Thyroid gland (tissue), 4 donors: ENCODE data around the gene DST.

Source experiments
- POLR2A ChIP-seq, 2 donors: fragments of 450-650 bp; IDR thresholded peaks; one replicate each; pipeline ENCODE4 v1.6.1; 2017; ENCODE audit warnings: antibody characterized with exemption in 2 of 2, mild to moderate bottlenecking in 2 of 2, moderate library complexity in 1 of 2
- TF ChIP-seq, protein P1 (sequence below), 6 experiments: fragments of 200-600 bp in 3 of 6; fragments of 450-650 bp in 3 of 6; sonication (generic) in 3 of 6; IDR thresholded peaks; one replicate each; pipeline ENCODE4 v1.5.1; 2016 to 2019; ENCODE audit warnings: antibody characterized with exemption in 6 of 6, mild to moderate bottlenecking in 2 of 6, inconsistent platforms in 1 of 6, moderate library complexity in 1 of 6

DNA sequence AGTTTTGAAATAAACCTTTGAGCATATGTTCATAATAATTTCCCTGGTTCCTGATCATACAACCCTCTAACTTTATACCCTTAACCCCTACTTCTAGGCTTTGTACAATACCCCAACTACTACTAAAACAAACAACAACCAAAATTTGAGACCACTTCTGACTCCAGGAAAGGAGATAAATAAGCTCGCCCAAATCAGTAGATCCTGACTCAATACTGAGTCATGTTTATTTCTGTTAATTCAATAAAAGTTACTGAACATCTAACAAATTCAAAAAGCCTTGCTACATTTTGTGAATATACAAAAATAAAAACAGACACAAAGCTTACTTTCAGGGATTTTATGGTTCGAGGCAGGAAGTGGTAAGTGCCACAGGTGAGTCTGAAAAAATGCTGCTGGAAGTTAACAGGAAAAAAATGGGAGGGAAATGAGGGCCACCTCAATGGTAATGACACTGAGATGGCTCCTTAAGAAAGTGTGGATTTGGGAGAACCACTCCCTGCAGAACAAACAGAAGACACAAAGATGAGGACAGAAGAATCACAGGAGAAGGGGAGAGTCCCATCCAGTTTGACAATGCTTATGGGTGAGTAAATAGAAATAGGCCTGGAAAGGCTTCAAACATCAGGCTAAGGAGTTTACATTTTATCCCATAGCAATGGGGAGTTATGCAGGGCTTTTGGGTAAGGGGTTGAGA lies 63.4 kb downstream of the DST start:
- TF ChIP-seq, protein P1, sequence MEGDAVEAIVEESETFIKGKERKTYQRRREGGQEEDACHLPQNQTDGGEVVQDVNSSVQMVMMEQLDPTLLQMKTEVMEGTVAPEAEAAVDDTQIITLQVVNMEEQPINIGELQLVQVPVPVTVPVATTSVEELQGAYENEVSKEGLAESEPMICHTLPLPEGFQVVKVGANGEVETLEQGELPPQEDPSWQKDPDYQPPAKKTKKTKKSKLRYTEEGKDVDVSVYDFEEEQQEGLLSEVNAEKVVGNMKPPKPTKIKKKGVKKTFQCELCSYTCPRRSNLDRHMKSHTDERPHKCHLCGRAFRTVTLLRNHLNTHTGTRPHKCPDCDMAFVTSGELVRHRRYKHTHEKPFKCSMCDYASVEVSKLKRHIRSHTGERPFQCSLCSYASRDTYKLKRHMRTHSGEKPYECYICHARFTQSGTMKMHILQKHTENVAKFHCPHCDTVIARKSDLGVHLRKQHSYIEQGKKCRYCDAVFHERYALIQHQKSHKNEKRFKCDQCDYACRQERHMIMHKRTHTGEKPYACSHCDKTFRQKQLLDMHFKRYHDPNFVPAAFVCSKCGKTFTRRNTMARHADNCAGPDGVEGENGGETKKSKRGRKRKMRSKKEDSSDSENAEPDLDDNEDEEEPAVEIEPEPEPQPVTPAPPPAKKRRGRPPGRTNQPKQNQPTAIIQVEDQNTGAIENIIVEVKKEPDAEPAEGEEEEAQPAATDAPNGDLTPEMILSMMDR (IDR thresholded peaks at IDR 0.05) = no peak
- no peak for TF ChIP-seq POLR2A (IDR thresholded peaks at IDR 0.05)
